GM12801 (cell line): ENCODE measurements around the gene DENND5A.

Experiments used
- TF ChIP-seq, protein P1 (sequence below): IDR thresholded peaks from one replicate; pipeline ENCODE4 v1.5.1; 2011; ENCODE audit warnings: control low read depth; ENCODE audit not compliant: insufficient read length; ENCODE audit errors: extremely low read depth

The DENND5A gene

GRCh38 chr11:9136741-9137140 is 128.4 kb downstream of the DENND5A start:
- TF ChIP-seq, protein P1, sequence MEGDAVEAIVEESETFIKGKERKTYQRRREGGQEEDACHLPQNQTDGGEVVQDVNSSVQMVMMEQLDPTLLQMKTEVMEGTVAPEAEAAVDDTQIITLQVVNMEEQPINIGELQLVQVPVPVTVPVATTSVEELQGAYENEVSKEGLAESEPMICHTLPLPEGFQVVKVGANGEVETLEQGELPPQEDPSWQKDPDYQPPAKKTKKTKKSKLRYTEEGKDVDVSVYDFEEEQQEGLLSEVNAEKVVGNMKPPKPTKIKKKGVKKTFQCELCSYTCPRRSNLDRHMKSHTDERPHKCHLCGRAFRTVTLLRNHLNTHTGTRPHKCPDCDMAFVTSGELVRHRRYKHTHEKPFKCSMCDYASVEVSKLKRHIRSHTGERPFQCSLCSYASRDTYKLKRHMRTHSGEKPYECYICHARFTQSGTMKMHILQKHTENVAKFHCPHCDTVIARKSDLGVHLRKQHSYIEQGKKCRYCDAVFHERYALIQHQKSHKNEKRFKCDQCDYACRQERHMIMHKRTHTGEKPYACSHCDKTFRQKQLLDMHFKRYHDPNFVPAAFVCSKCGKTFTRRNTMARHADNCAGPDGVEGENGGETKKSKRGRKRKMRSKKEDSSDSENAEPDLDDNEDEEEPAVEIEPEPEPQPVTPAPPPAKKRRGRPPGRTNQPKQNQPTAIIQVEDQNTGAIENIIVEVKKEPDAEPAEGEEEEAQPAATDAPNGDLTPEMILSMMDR, result no peak

DNA sequence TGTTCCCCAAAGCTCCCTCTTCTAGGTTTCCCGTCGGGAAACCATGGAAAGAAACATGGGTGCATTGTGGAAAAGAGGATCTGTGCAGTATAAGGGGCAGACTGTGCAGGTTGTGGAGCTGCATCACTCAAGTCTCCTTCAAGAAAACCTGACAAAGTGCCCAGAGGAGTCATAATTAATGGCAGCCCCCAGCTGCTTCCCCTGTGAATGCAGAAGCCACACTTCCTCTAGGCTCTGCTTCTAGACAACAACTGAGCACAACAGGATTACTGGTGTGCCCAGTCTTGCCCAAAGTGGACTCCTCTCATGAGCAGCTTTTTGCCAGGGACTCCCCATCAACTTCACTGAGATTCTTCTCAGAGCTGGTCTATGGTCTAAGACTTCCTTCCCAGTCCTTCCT is 131.2 kb downstream of the DENND5A start:
- TF ChIP-seq, protein P1, result no peak

DNA sequence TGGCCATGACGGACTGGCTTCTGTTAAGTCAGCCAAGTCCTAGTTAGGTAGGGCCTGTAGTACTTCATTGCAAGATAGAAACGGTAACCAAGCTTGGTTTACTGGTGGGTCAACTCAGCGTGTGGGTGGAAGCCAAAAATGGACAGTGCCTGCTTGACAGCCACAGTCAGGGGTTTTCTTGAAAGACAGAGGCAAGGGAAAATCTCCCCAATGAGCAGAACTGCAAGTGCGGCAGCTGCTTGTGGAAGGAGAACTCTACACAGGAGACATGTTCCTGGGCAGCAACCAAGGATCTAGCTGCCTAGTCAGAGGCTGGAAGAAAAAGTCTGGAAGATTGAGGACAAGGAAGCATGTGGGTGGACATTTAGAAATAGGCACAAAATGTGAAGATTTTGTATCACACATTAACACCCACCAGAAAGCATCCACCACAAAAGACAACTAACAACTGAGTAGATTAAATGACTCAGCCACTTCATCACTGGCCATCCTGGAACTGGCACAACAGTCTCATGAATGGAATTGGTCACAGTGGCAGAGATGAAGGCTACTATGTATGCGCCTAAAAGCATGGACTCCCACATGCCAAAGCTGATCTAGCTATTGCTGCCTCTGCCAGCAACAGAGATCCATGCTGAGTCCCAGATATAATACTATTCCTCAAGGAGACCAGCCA is 132.8 kb downstream of the DENND5A start:
- TF ChIP-seq, protein P1, result no peak

GRCh38 chr11:9130297-9130696 is 134.9 kb downstream of the DENND5A start:
- TF ChIP-seq, protein P1, result no peak

- TF ChIP-seq, protein P1, result no peak
Observed at GRCh38 chr11:9126636-9127035, 138.5 kb downstream of the DENND5A start.

DNA sequence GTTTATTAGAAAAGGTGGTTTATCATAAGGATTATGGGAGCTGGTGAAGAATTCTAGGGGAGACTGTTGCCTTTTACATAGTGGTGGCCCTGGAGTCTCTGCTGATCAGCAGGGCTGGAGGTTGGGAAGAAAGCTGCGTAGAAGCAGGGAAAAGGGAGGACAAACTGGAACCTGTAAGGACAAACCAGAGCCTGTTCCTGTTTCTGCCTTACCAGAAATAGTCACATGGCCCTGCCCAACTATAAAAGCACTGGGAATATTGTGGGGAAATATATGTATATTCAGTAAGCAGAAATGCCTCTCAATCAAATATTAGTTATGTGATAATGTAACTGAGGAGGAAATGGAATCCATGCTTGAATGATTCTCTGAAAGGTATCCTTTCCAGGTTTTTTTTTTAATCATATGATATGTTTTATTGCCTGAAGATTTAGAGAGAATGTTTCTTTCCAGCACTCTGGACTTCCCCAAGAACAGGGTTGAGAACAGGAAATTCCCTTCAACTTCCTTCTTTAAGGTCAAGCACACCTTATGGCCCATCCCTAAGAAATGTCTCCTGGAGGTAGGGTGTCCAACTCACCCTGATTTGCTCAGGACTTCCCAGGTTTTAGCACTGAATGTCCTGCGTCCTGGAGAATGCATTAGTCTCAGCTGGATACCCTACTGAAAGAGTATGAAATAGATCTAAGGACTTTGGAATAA is 139.8 kb downstream of the DENND5A start:
- TF ChIP-seq, protein P1, result no peak

- TF ChIP-seq, protein P1, result no peak
Observed at GRCh38 chr11:9123595-9124304, 141.4 kb downstream of the DENND5A start.
